ENCODE results near the gene CUX1.

The CUX1 gene

GRCh38 chr7:102085218-102085772 lies 267.9 kb downstream of the CUX1 start:
- DNase-seq, result no peak

GRCh38 chr7:102089175-102090098 lies 272.0 kb downstream of the CUX1 start:
- no peak for DNase-seq

GRCh38 chr7:102093599-102094315 lies 276.3 kb downstream of the CUX1 start:
- DNase-seq, result no peak

GRCh38 chr7:102094316-102094650 lies 276.9 kb downstream of the CUX1 start:
- DNase-seq, result no peak

GRCh38 chr7:102095321-102096011 lies 278.0 kb downstream of the CUX1 start:
- DNase-seq, result no peak

GRCh38 chr7:102096012-102096332 lies 278.5 kb downstream of the CUX1 start:
- DNase-seq, result no peak

- DNase-seq, result no peak
Measured at GRCh38 chr7:102096706-102097427, 279.4 kb downstream of the CUX1 start.

- DNase-seq, result no peak
Measured at GRCh38 chr7:102097601-102098161, 280.3 kb downstream of the CUX1 start.

GRCh38 chr7:102098986-102099385 lies 281.6 kb downstream of the CUX1 start:
- DNase-seq, result no peak

- no peak for DNase-seq
Measured at GRCh38 chr7:102099474-102099873, 282.0 kb downstream of the CUX1 start.

- no peak for DNase-seq
Measured at GRCh38 chr7:102101111-102101551, 283.7 kb downstream of the CUX1 start.

- DNase-seq, result no peak
Measured at GRCh38 chr7:102101926-102102325, 284.5 kb downstream of the CUX1 start.

GRCh38 chr7:102103027-102103372 lies 285.6 kb downstream of the CUX1 start:
- DNase-seq, result no peak

- no peak for DNase-seq
Measured at GRCh38 chr7:102104245-102104644, 286.8 kb downstream of the CUX1 start.

- no peak for DNase-seq
Measured at GRCh38 chr7:102106625-102107024, 289.2 kb downstream of the CUX1 start.

GRCh38 chr7:102107474-102108104 lies 290.2 kb downstream of the CUX1 start:
- DNase-seq, result no peak

GRCh38 chr7:102111061-102112041 lies 293.9 kb downstream of the CUX1 start:
- no peak for DNase-seq

GRCh38 chr7:102115181-102115580 lies 297.8 kb downstream of the CUX1 start:
- DNase-seq, result no peak

- no peak for DNase-seq
Measured at GRCh38 chr7:102115931-102116330, 298.5 kb downstream of the CUX1 start.

GRCh38 chr7:102117743-102118142 lies 300.3 kb downstream of the CUX1 start:
- DNase-seq, result no peak

- DNase-seq, result no peak
Measured at GRCh38 chr7:102119213-102119651, 301.8 kb downstream of the CUX1 start.
